Adipocyte (in vitro differentiated cells): ENCODE data around the gene OVAAL.

ENCODE experiments used
- DNase-seq: peaks from one replicate; pipeline ENCODE4 v3.0.0-alpha.2; 2015; ENCODE audit warnings: low read depth
- H3K27me3 ChIP-seq: replicated peaks from 2 replicates; pipeline ENCODE4 v1.7.0; 2013; ENCODE audit warnings: mild to moderate bottlenecking, low read length, moderate library complexity; ENCODE audit not compliant: control insufficient read depth, insufficient read depth
- H3K36me3 ChIP-seq: 2 replicates; pipeline ENCODE4 v1.7.0; 2013; ENCODE audit warnings: low read length, mild to moderate bottlenecking, moderate library complexity; ENCODE audit not compliant: control insufficient read depth, insufficient read depth, severe bottlenecking
- H3K4me1 ChIP-seq: 2 replicates; pipeline ENCODE4 v1.7.0; 2013; ENCODE audit warnings: mild to moderate bottlenecking, low read length, moderate library complexity; ENCODE audit not compliant: control insufficient read depth, insufficient read depth
- H3K4me3 ChIP-seq: 2 replicates; pipeline ENCODE4 v1.7.0; 2013; ENCODE audit warnings: mild to moderate bottlenecking, low read length, moderate library complexity
- H3K9ac ChIP-seq: 2 replicates; pipeline ENCODE4 v1.7.0; 2013; ENCODE audit warnings: mild to moderate bottlenecking, low read length, moderate library complexity
- H3K9me3 ChIP-seq: 2 replicates; pipeline ENCODE4 v1.7.0; 2013; ENCODE audit warnings: mild to moderate bottlenecking, low read length, moderate library complexity; ENCODE audit not compliant: control insufficient read depth

The OVAAL gene

GRCh38 chr1:180558664-180559063 is at the start of gene OVAAL:
Gene OVAAL (plus strand): TSS chr1:180558964.
- H3K9me3 ChIP-seq = no peaks in the 10 kb centered on the region
- no peaks in the 10 kb centered on the region for H3K36me3 ChIP-seq
- no peak within 1 kb of the TSS for H3K4me3 ChIP-seq
- no peak within 1 kb of the TSS for H3K9ac ChIP-seq
- H3K4me1 ChIP-seq = peaks cover 15% of the 10 kb centered on the region
- no peaks in the 10 kb centered on the region for H3K27me3 ChIP-seq
- no peak for DNase-seq

- Histone ChIP-seq H3K27me3 (no peaks in the 10 kb centered on the region), H3K36me3 (no peaks in the 10 kb centered on the region), H3K9ac (no peak overlapping the region), H3K4me3 (no peak overlapping the region), H3K9me3 (no peaks in the 10 kb centered on the region), H3K4me1 (peaks cover 5% of the 10 kb centered on the region)
- DNase-seq = no peak
These were observed 47.9 kb upstream of the OVAAL start for GRCh38 chr1:180510882-180511281.

GRCh38 chr1:180513531-180513930 is 45.2 kb upstream of the OVAAL start:
- Histone ChIP-seq H3K4me3 (no peak overlapping the region), H3K9ac (no peak overlapping the region), H3K9me3 (no peaks in the 10 kb centered on the region), H3K4me1 (peaks cover 11% of the 10 kb centered on the region), H3K36me3 (no peaks in the 10 kb centered on the region), H3K27me3 (no peaks in the 10 kb centered on the region)
- no peak for DNase-seq

GRCh38 chr1:180515364-180515763 is 43.4 kb upstream of the OVAAL start:
- DNase-seq = no peak
- peaks cover 11% of the 10 kb centered on the region for H3K4me1 ChIP-seq
- H3K4me3 ChIP-seq = no peak overlapping the region
- no peaks in the 10 kb centered on the region for H3K27me3 ChIP-seq
- no peaks in the 10 kb centered on the region for H3K36me3 ChIP-seq
- no peaks in the 10 kb centered on the region for H3K9me3 ChIP-seq
- H3K9ac ChIP-seq = peak overlapping the region; percentile 75

- DNase-seq = peak; percentile 94
- peaks cover 11% of the 10 kb centered on the region for H3K4me1 ChIP-seq
- H3K27me3 ChIP-seq = no peaks in the 10 kb centered on the region
- no peaks in the 10 kb centered on the region for H3K9me3 ChIP-seq
- H3K4me3 ChIP-seq = no peak overlapping the region
- peak overlapping the region; percentile 75 for H3K9ac ChIP-seq
- H3K36me3 ChIP-seq = no peaks in the 10 kb centered on the region
These were observed 42.8 kb upstream of the OVAAL start for GRCh38 chr1:180515857-180516388.

- no peaks in the 10 kb centered on the region for H3K9me3 ChIP-seq
- no peak for DNase-seq
- peaks cover 11% of the 10 kb centered on the region for H3K4me1 ChIP-seq
- H3K9ac ChIP-seq = no peak overlapping the region
- H3K4me3 ChIP-seq = no peak overlapping the region
- no peaks in the 10 kb centered on the region for H3K27me3 ChIP-seq
- no peaks in the 10 kb centered on the region for H3K36me3 ChIP-seq
These were observed 38.9 kb upstream of the OVAAL start for GRCh38 chr1:180519846-180520245.

GRCh38 chr1:180521474-180522212 is 37.1 kb upstream of the OVAAL start:
- Histone ChIP-seq H3K4me1 (peaks cover 3% of the 10 kb centered on the region), H3K9me3 (no peaks in the 10 kb centered on the region), H3K4me3 (no peak overlapping the region), H3K36me3 (no peaks in the 10 kb centered on the region), H3K9ac (no peak overlapping the region), H3K27me3 (no peaks in the 10 kb centered on the region)
- peak; percentile 43 for DNase-seq

GRCh38 chr1:180522213-180522515 is 36.6 kb upstream of the OVAAL start:
- Histone ChIP-seq H3K9ac (no peak overlapping the region), H3K4me1 (no peaks in the 10 kb centered on the region), H3K9me3 (no peaks in the 10 kb centered on the region), H3K4me3 (no peak overlapping the region), H3K36me3 (no peaks in the 10 kb centered on the region), H3K27me3 (no peaks in the 10 kb centered on the region)
- no peak for DNase-seq

GRCh38 chr1:180524160-180524914 is 34.4 kb upstream of the OVAAL start:
- H3K4me3 ChIP-seq = no peak overlapping the region
- no peak for DNase-seq
- H3K36me3 ChIP-seq = no peaks in the 10 kb centered on the region
- no peaks in the 10 kb centered on the region for H3K27me3 ChIP-seq
- peaks cover 4% of the 10 kb centered on the region for H3K4me1 ChIP-seq
- no peak overlapping the region for H3K9ac ChIP-seq
- no peaks in the 10 kb centered on the region for H3K9me3 ChIP-seq

GRCh38 chr1:180524915-180525714 is 33.6 kb upstream of the OVAAL start:
- Histone ChIP-seq H3K4me1 (peaks cover 6% of the 10 kb centered on the region), H3K9ac (no peak overlapping the region), H3K9me3 (no peaks in the 10 kb centered on the region), H3K4me3 (no peak overlapping the region), H3K27me3 (no peaks in the 10 kb centered on the region), H3K36me3 (no peaks in the 10 kb centered on the region)
- no peak for DNase-seq

- no peaks in the 10 kb centered on the region for H3K27me3 ChIP-seq
- H3K36me3 ChIP-seq = no peaks in the 10 kb centered on the region
- no peak overlapping the region for H3K4me3 ChIP-seq
- DNase-seq = peak; percentile 46
- no peaks in the 10 kb centered on the region for H3K9me3 ChIP-seq
- no peak overlapping the region for H3K9ac ChIP-seq
- H3K4me1 ChIP-seq = peaks cover 12% of the 10 kb centered on the region
These were observed 33.1 kb upstream of the OVAAL start for GRCh38 chr1:180525715-180526039.
